GM23338 (cell line): ENCODE results near the gene ITGA8. TPM values are rescaled to one million over a fixed set of nuclear protein-coding genes. Genes with fewer than 3 reads are reported as not detected.

ENCODE experiments used
- ATAC-seq: fragments of 200-7000 bp; cut with Tn5 transposase; 3 replicates; pipeline ENCODE4 v1.9.1; 2020
- DNase-seq: peaks from one replicate; pipeline ENCODE4 v3.0.0-alpha.2; 2015; ENCODE audit warnings: low spot score
- H2AFZ ChIP-seq: fragments of 200-600 bp; sonication (generic); 2 replicates; pipeline ENCODE4 v1.8.0; 2016; ENCODE audit warnings: antibody characterized with exemption, mild to moderate bottlenecking, moderate library complexity
- H3F3A ChIP-seq: fragments of 200-600 bp; sonication (generic); replicated peaks from 2 replicates; pipeline ENCODE4 v1.8.0; 2017; ENCODE audit warnings: antibody characterized with exemption, mixed run types, low read depth
- H3K27ac ChIP-seq: fragments of 200-600 bp; sonication (generic); 2 replicates; pipeline ENCODE4 v1.6.1; 2016; ENCODE audit warnings: low read depth
- H3K27me3 ChIP-seq: fragments of 200-600 bp; sonication (generic); 2 replicates; pipeline ENCODE4 v1.8.0; 2016; ENCODE audit warnings: mild to moderate bottlenecking, mixed run types, moderate library complexity; ENCODE audit not compliant: insufficient read depth
- H3K36me3 ChIP-seq: fragments of 200-600 bp; sonication (generic); 2 replicates; pipeline ENCODE4 v1.8.0; 2016; ENCODE audit warnings: mild to moderate bottlenecking; ENCODE audit not compliant: insufficient read depth
- H3K4me1 ChIP-seq: fragments of 200-600 bp; sonication (generic); 2 replicates; pipeline ENCODE4 v1.8.0; 2016; ENCODE audit warnings: mild to moderate bottlenecking, moderate library complexity; ENCODE audit not compliant: insufficient read depth
- H3K4me2 ChIP-seq: fragments of 200-600 bp; sonication (generic); 2 replicates; pipeline ENCODE4 v1.7.1; 2017; ENCODE audit warnings: mixed run types
- H3K4me3 ChIP-seq: fragments of 200-600 bp; sonication (generic); 2 replicates; pipeline ENCODE4 v1.6.1; 2016; ENCODE audit warnings: mixed run types
- H3K79me2 ChIP-seq: fragments of 200-600 bp; sonication (generic); replicated peaks from 2 replicates; pipeline ENCODE4 v1.8.0; 2017; ENCODE audit warnings: mild to moderate bottlenecking; ENCODE audit not compliant: insufficient read depth
- H3K9me2 ChIP-seq: fragments of 200-600 bp; sonication (generic); 2 replicates; pipeline ENCODE4 v1.8.0; 2017; ENCODE audit not compliant: insufficient read depth
- H4K20me1 ChIP-seq: fragments of 200-600 bp; sonication (generic); replicated peaks from 2 replicates; pipeline ENCODE4 v1.8.0; 2017; ENCODE audit warnings: mild to moderate bottlenecking; ENCODE audit not compliant: insufficient read depth
- H3K27ac Mint-ChIP-seq: 2 replicates; pipeline ENCODE4 v1.8.0; 2020; ENCODE audit warnings: inconsistent platforms, mild to moderate bottlenecking, moderate library complexity, mixed read lengths
- H3K27me3 Mint-ChIP-seq: 3 replicates; pipeline ENCODE4 v1.8.0; 2022; ENCODE audit warnings: low read depth, mild to moderate bottlenecking, moderate library complexity, mixed read lengths, inconsistent platforms; ENCODE audit not compliant: insufficient read depth, poor library complexity
- H3K36me3 Mint-ChIP-seq: 3 replicates; pipeline ENCODE4 v1.8.0; 2021; ENCODE audit warnings: low read depth, mild to moderate bottlenecking, inconsistent platforms, moderate library complexity, mixed read lengths
- H3K4me1 Mint-ChIP-seq: 3 replicates; pipeline ENCODE4 v1.8.0; 2020; ENCODE audit warnings: mild to moderate bottlenecking, inconsistent platforms, mixed read lengths
- H3K4me3 Mint-ChIP-seq: 3 replicates; pipeline ENCODE4 v1.8.0; 2021; ENCODE audit warnings: moderate library complexity, mild to moderate bottlenecking, inconsistent platforms, mixed read lengths
- H3K9me3 Mint-ChIP-seq: 3 replicates; pipeline ENCODE4 v1.8.0; 2020; ENCODE audit warnings: moderate library complexity, mild to moderate bottlenecking, inconsistent platforms, mixed read lengths
- ETS1 ChIP-seq: IDR thresholded peaks from 2 replicates; pipeline ENCODE4 v1.6.1; 2016; ENCODE audit warnings: antibody characterized with exemption
- EZH2phosphoT487 ChIP-seq: fragments of 200-600 bp; sonication (generic); IDR thresholded peaks from one replicate; pipeline ENCODE4 v1.8.1; 2018; ENCODE audit warnings: antibody characterized with exemption; ENCODE audit not compliant: unreplicated experiment
- JUNB ChIP-seq: IDR thresholded peaks from one replicate; pipeline ENCODE4 v1.6.1; 2016; ENCODE audit warnings: antibody characterized with exemption; ENCODE audit not compliant: unreplicated experiment
- NANOG ChIP-seq: IDR thresholded peaks from 2 replicates; pipeline ENCODE4 v1.6.1; 2016; ENCODE audit warnings: antibody characterized with exemption, borderline replicate concordance
- REST ChIP-seq: IDR thresholded peaks from one replicate; pipeline ENCODE4 v1.6.1; 2018; ENCODE audit warnings: antibody characterized with exemption; ENCODE audit not compliant: unreplicated experiment
- STAT1 ChIP-seq: IDR thresholded peaks from one replicate; pipeline ENCODE4 v1.6.1; 2016; ENCODE audit warnings: antibody characterized with exemption; ENCODE audit not compliant: unreplicated experiment
- ZNF114 ChIP-seq: fragments of 250-450 bp; sonication (Bioruptor Pico); IDR thresholded peaks from 2 replicates; pipeline ENCODE4 v1.5.0; 2020; ENCODE audit warnings: mild to moderate bottlenecking, moderate library complexity
- ZNF331 ChIP-seq: fragments of 250-450 bp; sonication (Bioruptor Pico); IDR thresholded peaks from 2 replicates; pipeline ENCODE4 v1.5.0; 2020; ENCODE audit warnings: low read depth, mild to moderate bottlenecking, moderate library complexity
- ZNF462 ChIP-seq: fragments of 250-450 bp; sonication (Bioruptor Pico); IDR thresholded peaks from 2 replicates; pipeline ENCODE4 v1.5.0; 2020; ENCODE audit warnings: mild to moderate bottlenecking, moderate library complexity
- polyA plus RNA-seq: library from polyadenylated mRNA; unstranded; fragments of >200 nt; fragmentation: Nextera tagmentation; extraction: Ambion mirVana; gene quantifications from 2 replicates; pipeline ENCODE4 v1.2.1, GENCODE V29; 2016
- total RNA-seq: library from RNA; depleted of rRNA; stranded (reverse); fragments of >200 nt; shearing (Covaris generic); gene quantifications from 2 replicates; pipeline ENCODE4 v1.2.3, GENCODE V29; 2014

Gene ITGA8
- total and polyA plus RNA-seq, 2 experiments from 2014 or later, result not detected

GRCh38 chr10:15705298-15705697 is 14.4 kb downstream of the ITGA8 start:
- Mint-ChIP-seq H3K4me1 (no peaks in the 10 kb centered on the region), H3K27me3 (no peaks in the 10 kb centered on the region), H3K27ac (no peak overlapping the region), H3K36me3 (no peaks in the 10 kb centered on the region), H3K4me3 (no peak overlapping the region), H3K9me3 (no peaks in the 10 kb centered on the region)
- no peak overlapping the region for H3K4me2 ChIP-seq
- no peaks in the 10 kb centered on the region for H3K36me3 ChIP-seq
- DNase-seq, result no peak
- H3F3A ChIP-seq, result no peaks in the 10 kb centered on the region
- H3K27ac ChIP-seq, result no peak overlapping the region
- no peaks in the 10 kb centered on the region for H3K79me2 ChIP-seq
- H3K4me3 ChIP-seq, result no peak overlapping the region
- H2AFZ ChIP-seq, result no peak overlapping the region
- TF ChIP-seq JUNB (no peak), ZNF114 (CRISPR knock-in tag) (no peak), ETS1 (no peak), STAT1 (no peak), EZH2phosphoT487 (no peak), ZNF331 (CRISPR knock-in tag) (no peak)
- no peaks in the 10 kb centered on the region for H3K4me1 ChIP-seq
- H4K20me1 ChIP-seq, result no peaks in the 10 kb centered on the region
- no peaks in the 10 kb centered on the region for H3K9me2 ChIP-seq
- no peaks in the 10 kb centered on the region for H3K27me3 ChIP-seq
- no peak for ATAC-seq

GRCh38 chr10:15704581-15704968 is 15.1 kb downstream of the ITGA8 start:
- TF ChIP-seq REST (no peak), ETS1 (no peak), ZNF331 (CRISPR knock-in tag) (no peak), STAT1 (no peak), NANOG (no peak), ZNF462 (no peak)
- H3K4me1 Mint-ChIP-seq, result no peaks in the 10 kb centered on the region
- no peak overlapping the region for H3K4me3 Mint-ChIP-seq
- no peaks in the 10 kb centered on the region for H3K4me1 ChIP-seq
- ATAC-seq, result no peak
- no peaks in the 10 kb centered on the region for H3K9me3 Mint-ChIP-seq
- H3K27ac ChIP-seq, result no peak overlapping the region
- H2AFZ ChIP-seq, result no peak overlapping the region
- H3K4me2 ChIP-seq, result no peak overlapping the region
- H4K20me1 ChIP-seq, result no peaks in the 10 kb centered on the region
- no peak for DNase-seq
- H3K27me3 ChIP-seq, result no peaks in the 10 kb centered on the region
- H3F3A ChIP-seq, result no peaks in the 10 kb centered on the region
- H3K36me3 Mint-ChIP-seq, result no peaks in the 10 kb centered on the region
- H3K9me2 ChIP-seq, result no peaks in the 10 kb centered on the region
- H3K36me3 ChIP-seq, result no peaks in the 10 kb centered on the region
- no peak overlapping the region for H3K27ac Mint-ChIP-seq
- H3K4me3 ChIP-seq, result no peak overlapping the region
- H3K79me2 ChIP-seq, result no peaks in the 10 kb centered on the region
- no peaks in the 10 kb centered on the region for H3K27me3 Mint-ChIP-seq
